SU-DHL-6 (cell line): Measurements from ENCODE around the gene NCEH1.

ENCODE experiments used
- H2AFZ ChIP-seq: fragments of 200-600 bp; sonication (generic); 2 replicates; pipeline ENCODE4 v1.6.1; 2014; ENCODE audit warnings: low read depth, mild to moderate bottlenecking, moderate library complexity, mixed read lengths, antibody characterized with exemption, low read length; ENCODE audit not compliant: severe bottlenecking
- H3F3A ChIP-seq: fragments of 200-600 bp; shearing (Covaris generic); 2 replicates; pipeline ENCODE4 v1.6.0; 2016; ENCODE audit warnings: antibody characterized with exemption, mild to moderate bottlenecking; ENCODE audit not compliant: insufficient read depth
- H3K27ac ChIP-seq: fragments of 200-600 bp; sonication (generic); 2 replicates; pipeline ENCODE4 v1.5.1; 2016; ENCODE audit warnings: low read depth, mild to moderate bottlenecking, low read length, moderate library complexity, mixed read lengths
- H3K27me3 ChIP-seq: fragments of 200-600 bp; sonication (generic), shearing (Covaris generic); 2 replicates; pipeline ENCODE4 v1.6.0; 2014; ENCODE audit warnings: mild to moderate bottlenecking, low read length
- H3K36me3 ChIP-seq: fragments of 200-600 bp; sonication (generic); 2 replicates; pipeline ENCODE4 v1.6.1; 2014; ENCODE audit warnings: mild to moderate bottlenecking, low read length, mixed read lengths
- H3K4me2 ChIP-seq: fragments of 300-600, 200-600 bp; shearing (Covaris generic), sonication (generic); 2 replicates; pipeline ENCODE4 v1.6.0; 2014; ENCODE audit warnings: low read length, low read depth, mild to moderate bottlenecking; ENCODE audit not compliant: poor library complexity, severe bottlenecking
- H3K4me3 ChIP-seq: fragments of 200-600 bp; sonication (generic); 2 replicates; pipeline ENCODE4 v1.5.1; 2014; ENCODE audit warnings: antibody characterized with exemption, low read length, mild to moderate bottlenecking, mixed read lengths; ENCODE audit not compliant: insufficient read depth, poor library complexity, severe bottlenecking
- H3K79me2 ChIP-seq: fragments of 200-600 bp; sonication (generic); 2 replicates; pipeline ENCODE4 v1.6.1; 2014; ENCODE audit warnings: mild to moderate bottlenecking, low read length, moderate library complexity; ENCODE audit not compliant: insufficient read depth
- H3K9ac ChIP-seq: fragments of 200-600 bp; sonication (generic); 2 replicates; pipeline ENCODE4 v1.7.0; 2014; ENCODE audit warnings: mild to moderate bottlenecking, low read length
- H3K9me2 ChIP-seq: fragments of 200-600 bp; sonication (generic); replicated peaks from 2 replicates; pipeline ENCODE4 v1.6.1; 2014; ENCODE audit warnings: low read length; ENCODE audit not compliant: insufficient read depth
- H3K9me3 ChIP-seq: fragments of 200-600 bp; sonication (generic); 2 replicates; pipeline ENCODE4 v1.6.1; 2014; ENCODE audit warnings: low read length, mixed read lengths; ENCODE audit not compliant: insufficient read depth
- H4K20me1 ChIP-seq: fragments of 200-600 bp; sonication (generic); 2 replicates; pipeline ENCODE4 v1.6.1; 2014; ENCODE audit warnings: low read depth, mild to moderate bottlenecking, antibody characterized with exemption, low read length, moderate library complexity, mixed read lengths
- CTCF ChIP-seq: fragments of 200-600 bp; sonication (generic); IDR thresholded peaks from one replicate; pipeline ENCODE4 v1.5.1; 2017; ENCODE audit warnings: antibody characterized with exemption, mild to moderate bottlenecking, low read length, moderate library complexity; ENCODE audit not compliant: insufficient read depth, poor library complexity, severe bottlenecking
- EZH2phosphoT487 ChIP-seq: fragments of 200-600 bp; sonication (generic), shearing (Covaris generic); conservative IDR thresholded peaks from 2 replicates; pipeline ENCODE4 v1.6.1; 2018; ENCODE audit warnings: mild to moderate bottlenecking, antibody characterized with exemption, low read length, moderate library complexity, mixed read lengths

Gene NCEH1

GRCh38 chr3:172700256-172700655 lies 10.6 kb downstream of the NCEH1 start:
- Histone ChIP-seq H3K79me2 (peaks cover 29% of the 10 kb centered on the region), H3K9me3 (no peaks in the 10 kb centered on the region), H3K27ac (no peak overlapping the region), H3K9me2 (no peaks in the 10 kb centered on the region), H3K9ac (no peak overlapping the region), H3K27me3 (no peaks in the 10 kb centered on the region), H3F3A (no peaks in the 10 kb centered on the region), H3K36me3 (no peaks in the 10 kb centered on the region), H4K20me1 (no peaks in the 10 kb centered on the region), H3K4me3 (no peak overlapping the region), H3K4me2 (no peak overlapping the region), H2AFZ (no peak overlapping the region)
- TF ChIP-seq EZH2phosphoT487 (no peak), CTCF (no peak)

GRCh38 chr3:172699031-172699430 lies 11.8 kb downstream of the NCEH1 start:
- Histone ChIP-seq H4K20me1 (no peaks in the 10 kb centered on the region), H3K27me3 (no peaks in the 10 kb centered on the region), H3K9me3 (no peaks in the 10 kb centered on the region), H3K9ac (no peak overlapping the region), H3K36me3 (no peaks in the 10 kb centered on the region), H3K27ac (no peak overlapping the region), H3F3A (no peaks in the 10 kb centered on the region), H2AFZ (no peak overlapping the region), H3K4me3 (no peak overlapping the region), H3K79me2 (peaks cover 29% of the 10 kb centered on the region), H3K9me2 (no peaks in the 10 kb centered on the region), H3K4me2 (no peak overlapping the region)
- TF ChIP-seq CTCF (no peak), EZH2phosphoT487 (no peak)

- Histone ChIP-seq H3K79me2 (peaks cover 29% of the 10 kb centered on the region), H3K4me3 (no peak overlapping the region), H3K9me3 (no peaks in the 10 kb centered on the region), H3K27ac (no peak overlapping the region), H4K20me1 (no peaks in the 10 kb centered on the region), H3K9ac (no peak overlapping the region), H3K27me3 (no peaks in the 10 kb centered on the region), H2AFZ (no peak overlapping the region), H3F3A (no peaks in the 10 kb centered on the region), H3K36me3 (no peaks in the 10 kb centered on the region), H3K4me2 (no peak overlapping the region), H3K9me2 (no peaks in the 10 kb centered on the region)
- TF ChIP-seq CTCF (no peak), EZH2phosphoT487 (no peak)
Observed at GRCh38 chr3:172698631-172699030, 12.2 kb downstream of the NCEH1 start.

- H3K4me3 ChIP-seq: no peak overlapping the region
- H3F3A ChIP-seq: no peaks in the 10 kb centered on the region
- no peak for TF ChIP-seq CTCF
- TF ChIP-seq EZH2phosphoT487: no peak
- no peak overlapping the region for H3K4me2 ChIP-seq
- H3K9me2 ChIP-seq: no peaks in the 10 kb centered on the region
- no peak overlapping the region for H3K9ac ChIP-seq
- no peak overlapping the region for H3K27ac ChIP-seq
- H3K27me3 ChIP-seq: no peaks in the 10 kb centered on the region
- no peaks in the 10 kb centered on the region for H4K20me1 ChIP-seq
- peaks cover 33% of the 10 kb centered on the region for H3K79me2 ChIP-seq
- no peak overlapping the region for H2AFZ ChIP-seq
- no peaks in the 10 kb centered on the region for H3K9me3 ChIP-seq
- H3K36me3 ChIP-seq: no peaks in the 10 kb centered on the region
Observed at GRCh38 chr3:172697558-172697957, 13.3 kb downstream of the NCEH1 start.
